ENCODE results near the gene AMOTL1. TPM values are rescaled to one million over a fixed set of nuclear protein-coding genes. Genes with fewer than 3 reads are reported as not detected.

AMOTL1 gene
- polyA plus RNA-seq, 1 experiment = 43.7 TPM

- ChIA-PET POLR2A (interaction anchor here (0.7 to 1.3 kb wide), 2 partner anchors 27 to 99 kb away, joined by 4 read pairs; partner anchors contain the start of gene AMOTL1), CTCF (interaction anchor here (0.6 to 2.9 kb wide), 17 partner anchors 9 to 947 kb away, joined by 3 to 13 read pairs (median 4); no protein-coding TSS in a partner anchor)
- TF ChIP-seq CTCF (IDR thresholded peaks at IDR 0.05; ENCODE audit: low read depth, low read length) = peak; percentile 68
- no peaks in the 10 kb centered on the region for H3K9me3 ChIP-seq (ENCODE audit: control insufficient read depth, insufficient read depth, low read length)
- H3K4me3 ChIP-seq (ENCODE audit: low read depth, low read length) = peak overlapping the region; percentile 62
- DNase-seq (ENCODE audit: low read depth, low spot score) = no peak
- no peak overlapping the region for H3K27ac ChIP-seq (ENCODE audit: low read depth, low read length)
- H3K27me3 ChIP-seq (ENCODE audit: control insufficient read depth, insufficient read depth, low read length) = no peaks in the 10 kb centered on the region
Observed at GRCh38 chr11:94741022-94741679, 27.0 kb upstream of the AMOTL1 start.

DNA sequence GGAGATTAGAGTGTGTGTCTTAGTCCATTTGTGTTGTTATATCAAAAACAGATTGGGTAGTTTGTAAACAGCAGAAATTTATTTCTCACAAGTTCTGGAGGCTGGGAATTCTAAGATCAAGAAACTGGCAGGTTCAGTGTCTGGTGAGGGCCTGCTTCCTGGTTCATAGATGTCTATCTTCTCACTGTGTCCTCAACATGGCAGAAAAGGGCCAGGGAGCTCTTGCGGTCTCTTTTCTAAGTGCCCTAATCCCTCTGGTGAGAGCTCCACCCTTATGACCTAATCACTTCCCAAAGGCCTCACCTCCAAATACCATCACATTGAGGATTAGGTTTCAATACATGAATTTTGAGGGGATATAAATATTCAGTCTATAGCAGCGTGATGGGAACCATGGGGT is 25.5 kb upstream of the AMOTL1 start:
- ChIA-PET POLR2A (no interaction called here), CTCF (interaction anchor here (0.8 to 2.9 kb wide), 7 partner anchors 10 to 847 kb away, joined by 3 to 13 read pairs (median 6); no protein-coding TSS in a partner anchor)
- no peak overlapping the region for H3K4me3 ChIP-seq (ENCODE audit: low read depth, low read length)
- no peaks in the 10 kb centered on the region for H3K9me3 ChIP-seq (ENCODE audit: control insufficient read depth, insufficient read depth, low read length)
- TF ChIP-seq CTCF (IDR thresholded peaks at IDR 0.05; ENCODE audit: low read depth, low read length) = no peak
- H3K27me3 ChIP-seq (ENCODE audit: control insufficient read depth, insufficient read depth, low read length) = no peaks in the 10 kb centered on the region
- H3K27ac ChIP-seq (ENCODE audit: low read depth, low read length) = no peak overlapping the region
- DNase-seq (ENCODE audit: low read depth, low spot score) = no peak

GRCh38 chr11:94746721-94747120 is 21.4 kb upstream of the AMOTL1 start:
- POLR2A ChIA-PET = interaction anchor here (0.6 kb wide), 1 partner anchor 10 kb away, joined by 3 read pairs; no protein-coding TSS in a partner anchor

DNA sequence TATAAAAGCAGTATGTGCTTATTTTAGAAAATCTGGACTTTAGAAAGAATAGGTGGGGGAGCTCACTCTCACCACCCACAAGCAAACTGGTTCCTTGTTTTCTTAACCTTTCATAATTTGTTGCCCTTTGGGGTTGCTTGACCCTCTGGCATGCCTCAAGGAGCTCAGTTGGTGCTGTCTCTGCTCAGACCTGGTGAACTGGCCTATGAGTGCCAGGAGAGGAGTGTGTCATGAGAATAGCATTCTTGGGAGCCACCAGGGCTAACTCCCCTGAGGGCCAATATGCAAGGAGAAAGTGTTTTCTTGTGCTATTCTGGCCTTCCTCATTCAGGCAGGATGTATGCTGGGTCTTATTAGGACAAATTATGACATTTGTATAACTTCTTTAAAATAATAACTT is 21.0 kb upstream of the AMOTL1 start:
- Histone ChIP-seq H3K27me3 (ENCODE audit: control insufficient read depth, insufficient read depth, low read length) (no peaks in the 10 kb centered on the region), H3K9me3 (ENCODE audit: control insufficient read depth, insufficient read depth, low read length) (no peaks in the 10 kb centered on the region), H3K4me3 (ENCODE audit: low read depth, low read length) (no peak overlapping the region), H3K27ac (ENCODE audit: low read depth, low read length) (no peak overlapping the region)
- ChIA-PET POLR2A (no interaction called here), CTCF (no interaction called here)
- DNase-seq (ENCODE audit: low read depth, low spot score) = no peak
- no peak for TF ChIP-seq CTCF (IDR thresholded peaks at IDR 0.05; ENCODE audit: low read depth, low read length)

More at GRCh38 chr11:94746721-94747120, 21.4 kb upstream of the AMOTL1 start:
- no peak for TF ChIP-seq CTCF (IDR thresholded peaks at IDR 0.05; ENCODE audit: low read depth, low read length)
- Histone ChIP-seq H3K4me3 (ENCODE audit: low read depth, low read length) (no peak overlapping the region), H3K27ac (ENCODE audit: low read depth, low read length) (no peak overlapping the region), H3K9me3 (ENCODE audit: control insufficient read depth, insufficient read depth, low read length) (no peaks in the 10 kb centered on the region), H3K27me3 (ENCODE audit: control insufficient read depth, insufficient read depth, low read length) (no peaks in the 10 kb centered on the region)
- CTCF ChIA-PET = interaction anchor here (1.0 kb wide), 1 partner anchor 151 kb away, joined by 4 read pairs; no protein-coding TSS in a partner anchor
- DNase-seq (ENCODE audit: low read depth, low spot score) = no peak

- Histone ChIP-seq H3K27ac (ENCODE audit: low read depth, low read length) (no peak overlapping the region), H3K4me3 (ENCODE audit: low read depth, low read length) (no peak overlapping the region), H3K27me3 (ENCODE audit: control insufficient read depth, insufficient read depth, low read length) (no peaks in the 10 kb centered on the region), H3K9me3 (ENCODE audit: control insufficient read depth, insufficient read depth, low read length) (no peaks in the 10 kb centered on the region)
- ChIA-PET CTCF (no interaction called here), POLR2A (no interaction called here)
- DNase-seq (ENCODE audit: low read depth, low spot score) = no peak
- no peak for TF ChIP-seq CTCF (IDR thresholded peaks at IDR 0.05; ENCODE audit: low read depth, low read length)
Observed at GRCh38 chr11:94747601-94748041, 20.5 kb upstream of the AMOTL1 start.

Data from AG04450 (cell line).